Measurements from ENCODE around the gene CTAG1B.
"Not testable (repeated sequence)": the region's sequence is repeated elsewhere in the genome, so short reads cannot be mapped to it uniquely, and the experiment has no call there.

The CTAG1B gene

DNA sequence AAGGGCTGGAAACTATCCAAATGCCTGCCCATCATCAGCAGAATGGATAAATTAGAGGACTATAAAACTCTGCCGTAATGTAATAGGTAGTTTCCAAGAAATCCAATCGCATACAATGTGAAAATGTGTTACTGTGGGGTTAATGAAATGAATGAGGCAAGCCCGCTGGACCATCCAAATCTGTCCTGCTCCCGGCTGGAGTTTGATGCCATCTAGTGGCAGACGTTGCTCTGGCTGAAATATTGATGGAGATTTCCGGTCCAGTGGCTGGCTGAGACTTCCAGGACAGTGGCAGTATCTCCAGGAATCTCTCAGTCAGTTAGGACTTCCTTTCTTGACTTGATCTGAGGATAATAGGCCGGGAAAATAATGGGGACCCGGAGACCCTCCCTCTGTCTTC is 36.1 kb downstream of the CTAG1B start:
- DNase-seq: not testable (repeated sequence)

DNA sequence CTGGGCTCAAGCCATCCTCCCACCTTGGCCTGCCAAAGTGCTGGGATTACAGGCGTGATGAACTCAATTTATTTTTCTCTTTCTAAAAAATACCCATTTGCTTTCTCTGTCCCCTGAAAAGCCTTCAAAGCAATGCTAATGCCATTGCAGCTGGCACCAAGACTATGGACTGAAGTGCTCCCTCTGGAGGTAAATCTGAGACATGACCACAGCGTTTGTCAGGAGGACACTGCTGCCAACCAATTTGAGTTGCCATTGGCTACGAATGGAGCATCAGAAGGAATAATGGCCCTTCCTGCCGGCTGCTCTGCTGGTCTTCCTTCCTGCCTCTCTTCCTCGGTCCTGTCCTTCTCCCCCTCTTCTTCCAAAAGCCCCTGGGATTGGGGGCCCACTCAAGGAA is 44.0 kb downstream of the CTAG1B start:
- DNase-seq: not testable (repeated sequence)

DNA sequence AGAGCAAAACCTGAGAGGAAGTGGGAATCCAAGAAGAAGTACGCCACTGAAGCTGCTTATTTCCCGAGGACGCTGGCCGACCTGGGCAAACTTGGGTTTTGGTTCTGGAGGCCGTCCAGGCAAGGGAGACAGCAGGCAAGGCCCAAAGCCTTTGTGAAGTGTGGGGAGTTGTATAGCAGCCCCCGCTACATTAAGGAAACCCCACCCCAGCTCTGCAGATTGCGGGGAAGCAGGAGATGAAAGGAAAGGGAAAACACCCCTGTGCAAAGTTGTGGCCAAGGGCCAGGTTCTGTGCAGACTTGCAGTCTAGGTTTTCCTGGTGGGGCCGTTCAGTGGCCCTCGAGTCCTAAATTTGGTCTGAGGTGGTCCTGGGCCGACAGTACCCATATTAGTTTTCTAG is 46.0 kb downstream of the CTAG1B start:
- DNase-seq: not testable (repeated sequence)

DNA sequence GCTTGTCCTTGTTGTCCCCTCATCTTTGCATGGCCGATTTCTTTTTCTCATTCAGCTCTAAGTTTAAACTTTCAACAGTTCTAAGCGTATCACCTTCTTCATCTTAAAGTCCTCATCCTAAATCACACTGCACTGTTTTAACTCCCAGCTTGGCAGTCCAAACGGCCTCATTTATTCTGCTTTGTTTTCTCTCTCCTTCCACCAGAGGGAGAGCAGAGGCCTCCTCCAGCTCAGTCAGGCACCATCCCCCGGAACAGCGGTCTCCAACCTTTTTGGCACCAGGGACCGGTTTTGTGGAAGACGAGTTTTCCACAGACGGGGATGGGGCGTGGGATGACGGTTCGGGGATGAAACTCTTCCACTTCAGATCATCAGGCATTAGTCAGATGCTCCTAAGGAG is 48.7 kb downstream of the CTAG1B start:
- not testable (repeated sequence) for DNase-seq

Data from activated T-cell treated with anti-CD3 and anti-CD28 coated beads, Interleukin-2, amount 50 U/mL, for 48 hours (primary cell).